ENCODE results near the gene RIGI.
"Not testable (repeated sequence)": the region's sequence is repeated elsewhere in the genome, so short reads cannot be mapped to it uniquely, and the experiment has no call there.

RIGI gene

DNA sequence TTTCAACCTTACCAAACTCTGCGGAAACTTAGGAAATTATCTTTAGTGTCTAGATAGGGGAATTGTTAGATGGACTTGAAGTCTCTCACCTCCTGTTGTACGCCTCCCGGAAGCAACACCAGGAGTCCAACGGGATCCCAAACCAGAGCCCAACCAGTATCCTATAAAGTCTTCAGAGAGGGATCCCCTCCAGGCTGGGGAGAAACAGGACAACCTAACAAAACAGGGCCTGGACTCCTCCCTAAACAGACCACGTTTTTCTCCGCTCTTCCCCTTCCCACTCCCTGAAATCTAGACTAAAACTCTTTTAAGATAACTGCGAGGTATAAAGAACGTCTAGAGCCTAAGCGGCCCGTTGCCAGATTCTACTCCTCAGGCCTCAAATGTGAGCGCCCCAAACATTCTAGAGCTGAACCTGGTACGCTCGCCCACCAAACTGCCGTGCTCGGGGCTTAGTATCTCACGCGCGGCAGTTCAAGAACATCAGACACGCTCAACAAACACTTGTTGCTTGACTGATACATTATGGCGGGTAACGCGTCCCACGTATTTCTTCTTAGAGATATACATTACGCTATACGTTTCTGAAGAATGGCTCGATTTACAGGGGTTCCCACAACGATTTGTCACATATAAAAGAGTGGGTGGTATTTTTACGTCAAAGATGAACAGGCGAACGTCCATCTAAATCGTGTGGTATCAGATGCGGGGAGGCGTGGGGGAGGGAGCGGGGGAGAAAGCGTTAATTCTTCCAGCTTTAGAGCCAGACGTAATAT, 25.5 kb upstream of the RIGI start:
- H3K9me3 Mint-ChIP-seq: no peaks in the 10 kb centered on the region
- no peaks in the 10 kb centered on the region for H3K27me3 Mint-ChIP-seq
- H3K4me1 Mint-ChIP-seq: peaks cover 15 to 48% of the 10 kb centered on the region in 2 donors
- peak; percentile 35 for DNase-seq
- H3K36me3 Mint-ChIP-seq: peaks cover 10 to 28% of the 10 kb centered on the region in 2 donors
- peak; percentile 39 to 47 for ATAC-seq (replicated peaks)
- H3K4me3 Mint-ChIP-seq: peak overlapping the region; percentile 88 to 94
- peak overlapping the region; percentile 97 for H3K27ac Mint-ChIP-seq

DNA sequence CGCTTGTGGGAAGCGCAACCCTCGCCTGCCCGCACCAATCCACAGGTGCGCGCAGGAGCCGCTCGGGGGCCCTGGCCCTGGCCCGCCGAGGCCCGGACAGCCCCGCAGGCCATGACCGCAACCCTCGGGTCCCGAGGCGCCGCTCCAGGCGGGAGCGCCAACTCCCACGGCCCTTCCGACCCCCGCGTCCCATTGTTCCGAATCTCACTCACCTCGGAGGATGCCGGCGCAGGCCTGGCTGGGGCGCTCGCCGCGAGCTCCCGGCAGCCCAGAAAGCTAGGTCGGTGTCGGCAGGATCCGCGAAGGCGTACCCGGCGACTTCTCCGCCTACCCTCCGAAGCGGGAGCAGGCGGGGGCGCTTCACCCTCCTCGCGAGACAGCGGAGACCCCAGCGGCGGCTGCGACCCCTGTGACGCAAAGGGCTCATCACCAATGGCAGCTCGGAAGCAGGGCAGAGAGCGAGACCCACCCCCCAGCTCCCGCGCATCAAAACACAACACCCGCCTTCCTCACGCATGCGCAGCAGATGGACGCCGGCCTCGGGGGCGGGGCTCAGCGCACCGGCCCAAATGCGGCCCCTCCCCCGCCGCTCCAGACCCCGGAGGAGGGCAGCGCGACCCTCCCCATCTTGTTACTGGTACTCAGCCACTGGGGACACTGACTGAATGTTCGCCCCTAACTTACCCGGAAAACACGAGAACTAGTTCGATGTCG, 24.7 kb upstream of the RIGI start:
- H3K27ac Mint-ChIP-seq: peak overlapping the region; percentile 97
- no peaks in the 10 kb centered on the region for H3K27me3 Mint-ChIP-seq
- peaks cover 13 to 48% of the 10 kb centered on the region in 2 donors for H3K4me1 Mint-ChIP-seq
- no peaks in the 10 kb centered on the region for H3K9me3 Mint-ChIP-seq
- ATAC-seq (replicated peaks) (peak; percentile 63 to 75), DNase-seq (peak; percentile 83)
- H3K36me3 Mint-ChIP-seq: peaks cover 12 to 28% of the 10 kb centered on the region in 2 donors
- H3K4me3 Mint-ChIP-seq: peak overlapping the region; percentile 88 to 94

DNA sequence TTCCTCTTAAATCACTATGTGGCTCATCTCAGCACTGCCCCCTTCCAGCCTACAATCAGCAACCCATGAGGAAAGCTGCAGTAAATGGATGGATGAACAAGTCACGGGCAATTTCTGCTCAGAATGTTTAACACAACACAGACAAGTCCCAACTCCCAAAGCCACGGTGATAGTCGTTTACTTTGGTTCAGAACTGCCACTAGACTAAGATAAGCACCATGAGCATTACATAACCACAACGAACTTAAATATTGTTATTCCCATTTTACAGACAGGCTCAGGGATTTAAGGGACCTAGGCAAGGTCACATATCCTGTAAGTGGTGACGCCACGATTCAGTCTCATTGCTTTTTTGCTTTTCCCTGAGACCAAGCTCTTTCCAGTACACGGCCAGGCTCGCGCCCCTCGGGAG, 24.2 kb upstream of the RIGI start:
- DNase-seq (no peak), ATAC-seq (replicated peaks) (no peak)
- Mint-ChIP-seq H3K4me1 (peaks cover 13 to 46% of the 10 kb centered on the region in 2 donors), H3K36me3 (peaks cover 12 to 28% of the 10 kb centered on the region in 2 donors), H3K9me3 (no peaks in the 10 kb centered on the region), H3K4me3 (peak overlapping the region; percentile 88 to 94), H3K27me3 (no peaks in the 10 kb centered on the region), H3K27ac (peak overlapping the region; percentile 42)

DNA sequence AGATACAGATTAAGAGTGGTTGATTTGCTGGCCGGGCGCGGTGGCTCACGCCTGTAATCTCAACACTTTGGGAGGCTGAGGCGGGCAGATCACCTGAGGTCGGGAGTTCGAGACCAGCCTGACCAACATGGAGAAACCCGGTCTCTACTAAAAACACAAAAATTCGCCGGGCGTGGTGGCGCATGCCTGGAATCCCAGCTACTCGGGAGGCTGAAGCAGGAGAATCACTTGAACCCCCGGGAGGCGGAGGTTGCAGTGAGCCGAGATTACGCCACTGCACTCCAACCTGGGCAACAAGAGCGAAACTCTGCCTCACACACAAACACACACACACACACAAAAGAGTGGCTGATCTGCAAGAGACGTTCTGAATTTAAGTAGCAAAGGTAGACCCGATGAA, 22.2 kb upstream of the RIGI start:
- not testable (repeated sequence) for H3K9me3 Mint-ChIP-seq; DNase-seq; H3K27me3 Mint-ChIP-seq; ATAC-seq (replicated peaks); H3K4me3 Mint-ChIP-seq; H3K27ac Mint-ChIP-seq
- Mint-ChIP-seq H3K36me3 (peaks cover 16 to 36% of the 10 kb centered on the region in 2 donors), H3K4me1 (peaks cover 13 to 44% of the 10 kb centered on the region in 2 donors)

DNA sequence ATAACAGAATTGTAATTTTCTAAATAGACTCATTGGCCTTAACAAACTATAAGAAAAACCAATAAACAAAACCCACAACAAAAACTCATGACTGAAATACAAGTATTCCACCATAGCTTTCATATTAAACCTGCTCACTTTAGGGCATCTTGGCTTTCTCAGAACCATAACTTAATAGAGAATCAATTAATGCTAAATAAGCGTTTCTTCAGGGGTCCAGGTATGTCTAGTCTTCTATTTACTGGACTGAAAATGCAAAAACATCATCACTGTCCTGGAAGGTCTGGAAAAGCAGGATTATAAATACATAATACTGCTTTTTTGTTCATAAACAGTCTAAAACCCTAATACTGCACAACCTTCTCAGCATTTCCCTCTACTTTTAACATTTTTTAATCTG, 19.9 kb upstream of the RIGI start:
- H3K9me3 Mint-ChIP-seq: no peaks in the 10 kb centered on the region
- H3K4me1 Mint-ChIP-seq: peaks cover 13 to 34% of the 10 kb centered on the region in 2 donors

DNA sequence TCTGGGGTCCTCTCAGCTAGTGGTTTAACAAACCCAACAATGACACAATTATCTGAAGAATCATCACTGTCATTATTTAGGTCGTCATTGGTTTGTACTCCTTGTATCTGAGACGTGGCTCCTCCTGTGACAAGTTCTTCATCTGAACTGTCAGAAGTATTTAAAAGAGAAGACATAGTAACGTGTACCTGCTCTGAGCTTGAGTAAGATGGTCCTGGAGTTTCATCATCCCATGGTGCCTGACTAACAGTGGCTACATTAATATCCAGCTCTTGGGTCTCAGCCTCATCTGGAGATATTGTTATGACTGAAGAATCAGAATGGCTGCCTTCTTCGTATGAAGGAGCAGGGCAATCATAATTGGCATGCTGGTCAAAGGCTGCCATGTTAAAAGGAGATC, 17.1 kb upstream of the RIGI start:
- Mint-ChIP-seq H3K36me3 (peaks cover 26 to 39% of the 10 kb centered on the region in 2 donors), H3K27me3 (no peaks in the 10 kb centered on the region), H3K9me3 (no peaks in the 10 kb centered on the region), H3K27ac (no peak overlapping the region), H3K4me1 (peaks cover 2 to 9% of the 10 kb centered on the region in 2 donors), H3K4me3 (no peak overlapping the region)
- no peak for ATAC-seq (replicated peaks)
- DNase-seq: no peak

More for the DNA sequence above, 19.9 kb upstream of the RIGI start:
- Mint-ChIP-seq H3K36me3 (peaks cover 28 to 45% of the 10 kb centered on the region in 2 donors), H3K27me3 (no peaks in the 10 kb centered on the region), H3K27ac (peak overlapping the region; percentile 20), H3K4me3 (no peak overlapping the region)
- ATAC-seq (replicated peaks) (no peak), DNase-seq (no peak)

DNA sequence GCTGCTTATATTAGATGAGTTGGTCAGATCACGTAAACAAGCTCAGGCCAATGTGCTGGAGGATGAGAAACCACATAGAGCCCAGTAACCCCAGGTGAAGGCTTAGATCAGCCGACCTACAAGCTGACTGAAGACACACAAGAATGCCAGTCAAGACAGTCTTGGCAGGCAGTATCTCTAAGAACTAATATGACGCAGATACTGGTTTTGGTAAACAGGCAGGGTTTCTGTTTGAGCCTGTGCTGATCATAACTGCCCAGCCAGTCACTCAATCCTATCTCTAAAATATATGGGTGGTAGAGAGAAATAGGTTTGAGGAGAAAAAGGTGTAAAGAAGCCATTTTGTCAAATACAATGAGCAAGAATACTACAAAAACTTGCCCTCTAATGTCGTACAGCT, 7.8 kb upstream of the RIGI start:
- Mint-ChIP-seq H3K4me1 (peaks cover 4 to 5% of the 10 kb centered on the region in 2 donors), H3K9me3 (peaks cover 0 to 2% of the 10 kb centered on the region in 2 donors), H3K27me3 (no peaks in the 10 kb centered on the region), H3K27ac (no peak overlapping the region), H3K4me3 (no peak overlapping the region), H3K36me3 (peaks cover 19 to 31% of the 10 kb centered on the region in 2 donors)
- DNase-seq (no peak), ATAC-seq (replicated peaks) (no peak)

DNA sequence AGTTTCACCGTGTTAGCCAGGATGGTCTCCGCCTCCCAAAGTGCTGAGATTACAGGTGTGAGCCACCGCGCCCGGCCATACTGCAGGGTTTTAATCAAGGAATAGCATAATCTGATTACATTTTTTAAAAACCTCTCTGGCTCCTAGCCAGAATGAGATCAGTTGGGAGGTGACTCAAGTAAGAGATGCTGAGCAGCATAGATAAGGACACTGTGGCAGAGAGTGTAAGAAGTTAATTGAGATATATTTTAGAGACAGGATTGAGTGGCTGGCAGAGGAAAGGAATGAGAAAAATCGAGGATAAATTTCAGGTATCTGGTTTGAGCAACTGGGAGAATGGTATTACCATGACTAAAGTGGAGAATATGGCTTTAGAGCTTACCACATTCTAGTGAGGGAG, 7.3 kb upstream of the RIGI start:
- H3K4me3 Mint-ChIP-seq: no peak overlapping the region
- no peak overlapping the region for H3K27ac Mint-ChIP-seq
- ATAC-seq (replicated peaks) (no peak), DNase-seq (no peak)
- peaks cover 4 to 5% of the 10 kb centered on the region in 2 donors for H3K4me1 Mint-ChIP-seq
- peaks cover 0 to 2% of the 10 kb centered on the region in 2 donors for H3K9me3 Mint-ChIP-seq
- H3K27me3 Mint-ChIP-seq: no peaks in the 10 kb centered on the region
- peaks cover 19 to 30% of the 10 kb centered on the region in 2 donors for H3K36me3 Mint-ChIP-seq

DNA sequence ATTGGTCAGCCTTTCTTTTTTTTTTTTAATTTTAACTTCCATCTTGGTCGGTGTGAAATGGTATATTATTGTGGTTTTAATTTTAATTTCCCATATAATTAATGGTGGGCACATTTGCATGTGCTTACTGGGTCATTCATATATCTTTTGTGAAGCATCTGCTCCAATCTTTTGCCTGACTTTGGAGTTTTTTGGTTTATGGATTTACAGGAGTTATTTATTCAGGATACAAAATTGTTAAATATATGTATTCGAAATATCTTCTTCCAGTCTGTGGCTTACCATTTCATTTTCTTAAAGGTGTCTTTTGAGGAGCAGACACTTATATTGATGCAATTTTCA, 682 bp upstream of the RIGI start:
- ATAC-seq (replicated peaks): no peak
- H3K27me3 Mint-ChIP-seq: no peaks in the 10 kb centered on the region
- H3K4me3 Mint-ChIP-seq: peak overlapping the region; percentile 98 to 99
- peaks cover 16 to 27% of the 10 kb centered on the region in 2 donors for H3K4me1 Mint-ChIP-seq
- peak overlapping the region; percentile 96 for H3K27ac Mint-ChIP-seq
- H3K36me3 Mint-ChIP-seq: peaks cover 12 to 22% of the 10 kb centered on the region in 2 donors
- no peak for DNase-seq
- peaks cover 6 to 8% of the 10 kb centered on the region in 2 donors for H3K9me3 Mint-ChIP-seq

DNA sequence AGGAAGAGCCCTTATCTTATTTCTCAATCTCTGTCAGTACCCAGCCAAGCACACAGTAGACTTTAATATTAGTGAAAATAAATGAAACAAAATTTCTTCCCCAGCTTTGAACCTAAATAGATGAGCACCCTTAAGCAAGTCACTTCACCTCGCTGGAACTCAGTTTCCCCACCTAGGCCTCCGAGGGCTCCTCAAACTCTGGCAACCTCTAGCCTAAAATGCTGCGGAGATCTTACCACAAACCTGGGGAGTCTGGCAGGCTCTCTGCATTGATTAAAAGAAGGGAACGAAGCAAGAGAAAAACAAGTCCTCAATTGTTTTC, 326 bp downstream of the RIGI start:
- H3K27me3 Mint-ChIP-seq: no peaks in the 10 kb centered on the region
- ATAC-seq (replicated peaks) (peak in 1 of 2 donors; percentile 40), DNase-seq (no peak)
- H3K36me3 Mint-ChIP-seq: peaks cover 7 to 12% of the 10 kb centered on the region in 2 donors
- peak overlapping the region; percentile 98 to 99 for H3K4me3 Mint-ChIP-seq
- H3K9me3 Mint-ChIP-seq: peaks cover 6% of the 10 kb centered on the region in 2 donors
- H3K4me1 Mint-ChIP-seq: peaks cover 16 to 27% of the 10 kb centered on the region in 2 donors
- H3K27ac Mint-ChIP-seq: peak overlapping the region; percentile 96

DNA sequence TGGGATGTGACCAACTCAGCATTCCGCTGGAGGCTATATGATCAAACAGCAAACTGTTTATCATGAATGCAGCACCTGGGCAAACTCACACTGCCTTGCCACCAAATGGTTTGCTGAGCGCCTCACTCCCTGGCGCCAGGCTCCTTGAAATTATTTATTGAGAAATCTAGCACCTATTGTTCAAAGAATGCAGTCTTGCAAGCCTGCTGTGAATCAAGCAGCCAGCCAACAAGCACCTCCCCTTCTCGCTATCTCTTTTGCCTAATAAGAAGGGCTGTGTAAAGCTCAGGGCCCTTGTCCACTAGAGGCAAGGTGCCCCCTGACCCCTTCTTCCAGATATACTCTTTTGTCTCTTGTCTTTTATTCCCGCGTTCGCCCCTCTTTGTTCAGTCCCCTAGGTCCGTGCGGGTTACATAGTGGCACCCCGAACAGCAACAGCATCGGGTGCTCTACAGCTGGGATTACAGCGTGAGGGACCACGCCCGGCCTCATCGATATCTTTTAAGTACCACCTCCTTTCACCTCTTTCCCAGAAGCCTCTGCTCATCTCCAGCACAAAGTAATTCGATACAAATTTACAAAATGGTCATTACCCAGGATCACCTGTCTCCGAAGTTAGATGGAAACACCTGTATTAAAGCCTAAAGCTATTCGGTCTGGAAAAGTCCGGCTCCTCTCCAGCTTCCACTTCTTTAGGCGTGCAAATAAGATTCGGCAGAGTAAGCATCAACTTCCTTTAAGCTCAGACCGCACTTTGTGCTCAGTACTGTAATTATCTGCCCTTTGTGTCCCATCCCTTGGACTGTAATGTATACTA, 896 bp downstream of the RIGI start:
- H3K4me1 Mint-ChIP-seq: peaks cover 16 to 27% of the 10 kb centered on the region in 2 donors
- H3K4me3 Mint-ChIP-seq: peak overlapping the region; percentile 98 to 99
- no peaks in the 10 kb centered on the region for H3K27me3 Mint-ChIP-seq
- peaks cover 7 to 12% of the 10 kb centered on the region in 2 donors for H3K36me3 Mint-ChIP-seq
- no peak for DNase-seq
- ATAC-seq (replicated peaks): peak; percentile 52 to 59
- peak overlapping the region; percentile 96 for H3K27ac Mint-ChIP-seq
- peaks cover 6% of the 10 kb centered on the region in 2 donors for H3K9me3 Mint-ChIP-seq

DNA sequence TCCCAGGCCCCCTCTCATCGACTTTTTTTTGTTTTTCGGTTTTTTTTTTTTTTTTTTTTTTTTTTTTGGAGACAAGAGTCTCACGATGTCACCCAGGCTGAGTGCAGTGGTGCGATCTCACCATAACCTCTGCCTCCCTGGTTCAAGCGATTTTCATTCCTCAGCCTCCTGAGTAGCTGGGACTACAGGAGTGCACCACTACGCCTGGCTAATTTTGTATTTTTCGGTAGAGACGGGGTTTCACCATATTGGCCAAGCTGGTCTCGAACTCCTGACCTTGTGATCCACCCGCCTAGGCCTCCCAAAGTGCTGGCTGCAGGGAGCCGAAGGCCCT, 1.5 kb downstream of the RIGI start:
- not testable (repeated sequence) for H3K4me3 Mint-ChIP-seq; H3K9me3 Mint-ChIP-seq; H3K27me3 Mint-ChIP-seq; DNase-seq; ATAC-seq (replicated peaks); H3K27ac Mint-ChIP-seq
- Mint-ChIP-seq H3K36me3 (peaks cover 7 to 12% of the 10 kb centered on the region in 2 donors), H3K4me1 (peaks cover 16 to 27% of the 10 kb centered on the region in 2 donors)

DNA sequence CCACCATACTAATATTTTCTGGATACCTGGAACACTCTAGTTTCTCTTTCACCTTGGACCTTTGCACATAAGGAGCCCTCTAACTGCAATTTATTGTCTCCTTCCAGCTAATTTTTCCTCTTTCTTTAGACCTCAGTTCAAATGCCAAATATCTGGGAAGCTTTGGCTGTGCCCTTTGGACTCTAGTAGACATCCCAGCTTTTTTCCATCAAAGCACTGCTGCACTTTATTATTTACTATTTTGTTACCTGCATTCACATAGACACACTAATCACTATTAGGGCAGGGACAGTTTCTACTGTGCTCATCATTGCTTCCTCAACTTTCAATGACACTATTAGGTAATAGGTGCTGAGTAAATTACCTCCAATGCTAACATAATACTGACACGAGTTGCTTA, 2.1 kb downstream of the RIGI start:
- H3K4me3 Mint-ChIP-seq: no peak overlapping the region
- H3K9me3 Mint-ChIP-seq: peaks cover 6% of the 10 kb centered on the region in 2 donors
- no peak overlapping the region for H3K27ac Mint-ChIP-seq
- H3K36me3 Mint-ChIP-seq: peaks cover 7 to 12% of the 10 kb centered on the region in 2 donors
- no peak for DNase-seq
- peaks cover 16 to 27% of the 10 kb centered on the region in 2 donors for H3K4me1 Mint-ChIP-seq
- no peak for ATAC-seq (replicated peaks)
- H3K27me3 Mint-ChIP-seq: no peaks in the 10 kb centered on the region

DNA sequence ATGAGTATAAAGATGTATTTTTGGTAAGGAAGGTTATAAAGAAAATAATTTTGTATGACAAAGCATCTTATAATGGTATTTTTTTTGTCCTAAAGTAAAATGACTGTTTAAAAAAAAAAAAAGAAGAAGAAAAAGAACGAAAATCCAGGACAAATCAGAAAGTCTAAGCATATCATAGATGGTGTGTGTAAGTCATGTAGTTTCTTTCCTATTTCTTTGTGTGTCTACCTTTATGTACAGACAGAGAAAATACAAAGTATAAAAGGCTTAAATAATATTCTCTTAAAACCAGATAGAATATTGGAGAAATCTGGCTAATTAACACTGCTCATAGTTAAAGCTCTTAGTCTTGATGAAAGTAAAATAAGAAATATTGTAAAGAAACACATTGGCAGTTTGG, 7.7 kb downstream of the RIGI start:
- no peak for ATAC-seq (replicated peaks)
- Mint-ChIP-seq H3K27me3 (no peaks in the 10 kb centered on the region), H3K4me3 (no peak overlapping the region), H3K4me1 (peaks cover 10 to 17% of the 10 kb centered on the region in 2 donors), H3K9me3 (peaks cover 2 to 5% of the 10 kb centered on the region in 2 donors), H3K36me3 (peaks cover 13 to 27% of the 10 kb centered on the region in 2 donors), H3K27ac (no peak overlapping the region)
- no peak for DNase-seq
